H9 (cell line): ENCODE results near the gene TRAPPC4. TPM values are rescaled to one million over a fixed set of nuclear protein-coding genes. Genes with fewer than 3 reads are reported as not detected.

Experiments
- DNase-seq: peaks from one replicate; pipeline ENCODE4 v3.0.0-alpha.2; 2017
- H2AFZ ChIP-seq: one replicate; pipeline ENCODE4 v1.6.1; 2013; ENCODE audit warnings: mild to moderate bottlenecking, low read length, control low read depth, moderate library complexity
- H2AK5ac ChIP-seq: 2 replicates; pipeline ENCODE4 v1.6.1; 2013; ENCODE audit warnings: low read length, control low read depth, mixed read lengths; ENCODE audit not compliant: insufficient read length
- H2BK120ac ChIP-seq: one replicate; pipeline ENCODE4 v1.6.1; 2013; ENCODE audit warnings: low read depth, mild to moderate bottlenecking, low read length, control low read depth, inconsistent platforms; ENCODE audit not compliant: poor library complexity, severe bottlenecking
- H2BK12ac ChIP-seq: 2 replicates; pipeline ENCODE4 v1.6.1; 2013; ENCODE audit warnings: low read length, control low read depth, mixed read lengths, low read depth; ENCODE audit not compliant: insufficient read length
- H2BK15ac ChIP-seq: 2 replicates; pipeline ENCODE4 v1.6.1; 2013; ENCODE audit warnings: low read depth, low read length, control low read depth
- H2BK20ac ChIP-seq: one replicate; pipeline ENCODE4 v1.6.1; 2013; ENCODE audit warnings: low read depth, mild to moderate bottlenecking, low read length, control low read depth, inconsistent platforms; ENCODE audit not compliant: poor library complexity, severe bottlenecking
- H2BK5ac ChIP-seq: 2 replicates; pipeline ENCODE4 v1.6.1; 2013; ENCODE audit warnings: low read length, control low read depth, mixed read lengths; ENCODE audit not compliant: insufficient read length
- H3K14ac ChIP-seq: 2 replicates; pipeline ENCODE4 v1.6.1; 2013; ENCODE audit warnings: low read length, control low read depth; ENCODE audit not compliant: insufficient read depth
- H3K18ac ChIP-seq: 2 replicates; pipeline ENCODE4 v1.6.1; 2013; ENCODE audit warnings: low read depth, mild to moderate bottlenecking, mixed read lengths, low read length, control low read depth; ENCODE audit not compliant: insufficient read length
- H3K23ac ChIP-seq: 2 replicates; pipeline ENCODE4 v1.6.1; 2013; ENCODE audit warnings: low read length, control low read depth, mixed read lengths, low read depth; ENCODE audit not compliant: insufficient read length
- H3K23me2 ChIP-seq: 2 replicates; pipeline ENCODE4 v1.6.1; 2013; ENCODE audit warnings: low read depth, mild to moderate bottlenecking, mixed read lengths, low read length, control low read depth; ENCODE audit not compliant: insufficient read length, poor library complexity, severe bottlenecking
- H3K27ac ChIP-seq: 2 replicates; pipeline ENCODE4 v1.5.1; 2013; ENCODE audit warnings: low read length, control low read depth, mixed read lengths, low read depth; ENCODE audit not compliant: insufficient read length
- H3K27me3 ChIP-seq: 2 replicates; pipeline ENCODE4 v1.6.1; 2013; ENCODE audit warnings: low read length, control low read depth, inconsistent platforms; ENCODE audit not compliant: insufficient read depth
- H3K4ac ChIP-seq: 2 replicates; pipeline ENCODE4 v1.6.1; 2013; ENCODE audit warnings: low read depth, mild to moderate bottlenecking, control low read depth, inconsistent platforms, low read length, moderate library complexity
- H3K4me1 ChIP-seq: 2 replicates; pipeline ENCODE4 v1.6.1; 2013; ENCODE audit warnings: low read length, control low read depth, inconsistent platforms; ENCODE audit not compliant: insufficient read depth
- H3K4me2 ChIP-seq: 2 replicates; pipeline ENCODE4 v1.6.1; 2013; ENCODE audit warnings: low read length, control low read depth, mixed read lengths; ENCODE audit not compliant: insufficient read length, insufficient read depth
- H3K56ac ChIP-seq: 2 replicates; pipeline ENCODE4 v1.6.1; 2013; ENCODE audit warnings: low read depth, mild to moderate bottlenecking, mixed read lengths, low read length, control low read depth; ENCODE audit not compliant: insufficient read length
- H3K79me1 ChIP-seq: 2 replicates; pipeline ENCODE4 v1.6.1; 2013; ENCODE audit warnings: low read depth, mild to moderate bottlenecking, moderate library complexity, low read length, control low read depth, inconsistent platforms; ENCODE audit not compliant: insufficient read depth, poor library complexity, severe bottlenecking
- H3K79me2 ChIP-seq: 2 replicates; pipeline ENCODE4 v1.6.1; 2013; ENCODE audit warnings: low read length, control low read depth, inconsistent platforms; ENCODE audit not compliant: insufficient read depth
- H3K9ac ChIP-seq: 2 replicates; pipeline ENCODE4 v1.6.1; 2013; ENCODE audit warnings: low read length, control low read depth, mixed read lengths; ENCODE audit not compliant: insufficient read length; ENCODE audit errors: extremely low read depth
- H3K9me3 ChIP-seq: one replicate; pipeline ENCODE4 v1.6.1; 2013; ENCODE audit warnings: low read depth, low read length, inconsistent platforms; ENCODE audit not compliant: control insufficient read depth
- H3T11ph ChIP-seq: one replicate; pipeline ENCODE4 v1.6.1; 2013; ENCODE audit warnings: mild to moderate bottlenecking, low read length, control low read depth, inconsistent platforms
- H4K20me1 ChIP-seq: one replicate; pipeline ENCODE4 v1.6.1; 2013; ENCODE audit not compliant: control insufficient read depth, insufficient read length, insufficient read depth
- H4K5ac ChIP-seq: 2 replicates; pipeline ENCODE4 v1.6.1; 2013; ENCODE audit warnings: low read depth, mild to moderate bottlenecking, mixed read lengths, low read length, control low read depth; ENCODE audit not compliant: insufficient read length
- H4K8ac ChIP-seq: replicated peaks from 2 replicates; pipeline ENCODE4 v1.6.1; 2013; ENCODE audit warnings: low read length, control low read depth, mixed read lengths, low read depth; ENCODE audit not compliant: insufficient read length
- H4K91ac ChIP-seq: 2 replicates; pipeline ENCODE4 v1.6.1; 2013; ENCODE audit warnings: low read depth, mild to moderate bottlenecking, moderate library complexity, mixed read lengths, low read length, control low read depth; ENCODE audit not compliant: insufficient read length
- H3K27ac Mint-ChIP-seq, 3 experiments: 2 replicates in 2 of 3; 3 replicates in 1 of 3; pipeline ENCODE4 v1.8.0; 2020 to 2021; ENCODE audit warnings: mixed read lengths in 3 of 3, mild to moderate bottlenecking in 1 of 3, moderate library complexity in 1 of 3
- H3K27me3 Mint-ChIP-seq: 2 replicates; pipeline ENCODE4 v1.8.0; 2021; ENCODE audit warnings: low read depth, mild to moderate bottlenecking, moderate library complexity, mixed read lengths
- H3K36me3 Mint-ChIP-seq, 3 experiments: 2 replicates in 2 of 3; 3 replicates in 1 of 3; pipeline ENCODE4 v1.8.0; 2020 to 2021; ENCODE audit warnings: low read depth in 3 of 3, mixed read lengths in 3 of 3; ENCODE audit not compliant: insufficient read depth in 1 of 3
- H3K4me1 Mint-ChIP-seq, 2 experiments: 2 replicates each; pipeline ENCODE4 v1.8.0; 2020; ENCODE audit warnings: mixed read lengths in 2 of 2
- H3K4me3 Mint-ChIP-seq, 2 experiments: 2 replicates in 1 of 2; 3 replicates in 1 of 2; pipeline ENCODE4 v1.8.0; 2020 to 2021; ENCODE audit warnings: mild to moderate bottlenecking in 2 of 2, mixed read lengths in 2 of 2, moderate library complexity in 1 of 2
- H3K9me3 Mint-ChIP-seq, 2 experiments: 2 replicates in 1 of 2; 3 replicates in 1 of 2; pipeline ENCODE4 v1.8.0; 2020; ENCODE audit warnings: mild to moderate bottlenecking in 2 of 2, mixed read lengths in 2 of 2, moderate library complexity in 1 of 2
- CTCF ChIP-seq: fragments of 200-600 bp; sonication (generic); conservative IDR thresholded peaks from 3 replicates; pipeline ENCODE4 v1.8.0; 2021; ENCODE audit warnings: antibody characterized with exemption, mild to moderate bottlenecking
- WGBS: extraction: QIAGEN DNeasy Blood & Tissue Kit; methylation state at CpG from one replicate; pipeline ENCODE4 v1.1.7; 2013; ENCODE audit warnings: missing lambda C conversion rate, low lambda C conversion rate, mixed read lengths; ENCODE audit not compliant: insufficient read length; ENCODE audit errors: extremely low coverage; 5-methylcytosine and 5-hydroxymethylcytosine counted together
- total RNA-seq: library from RNA; stranded (reverse); gene quantifications from 2 replicates; pipeline ENCODE4 v1.2.1, GENCODE V29; 2021

The TRAPPC4 gene
- total RNA-seq, 1 experiment from 2014 or later, result 82.8 TPM

GRCh38 chr11:119055901-119056300 lies 37.3 kb downstream of the TRAPPC4 start:
- H4K8ac ChIP-seq, result no peak overlapping the region
- H4K20me1 ChIP-seq, result no peaks in the 10 kb centered on the region
- no peak overlapping the region for H2BK120ac ChIP-seq
- no peak overlapping the region for H2AK5ac ChIP-seq
- H3K27me3 ChIP-seq, result 0 out of 2 replicates have a peak, but pooled peaks cover 3% of the 10 kb centered on the region
- no peak overlapping the region for H2AFZ ChIP-seq
- WGBS, result no CpG with 5 or more reads among the region's 6 CpGs
- no peak overlapping the region for H4K5ac ChIP-seq
- Mint-ChIP-seq H3K36me3 (peaks cover 55 to 57% (median 56%) of the 10 kb centered on the region in 3 experiments), H3K9me3 (peaks cover 0 to 2% of the 10 kb centered on the region in 2 experiments; a peak in 3 of 5 replicates), H3K27me3 (no peaks in the 10 kb centered on the region), H3K4me3 (peak overlapping the region; percentile 95 to 99), H3K4me1 (peaks cover 13 to 22% of the 10 kb centered on the region in 2 experiments), H3K27ac (peak overlapping the region; percentile 54 to 93 (median 82); a peak in 6 of 7 replicates)
- no peak overlapping the region for H3K18ac ChIP-seq
- no peak overlapping the region for H4K91ac ChIP-seq
- peak overlapping the region; percentile 74 for H3K4me2 ChIP-seq
- no peaks in the 10 kb centered on the region for H3K9me3 ChIP-seq
- no peak overlapping the region for H2BK12ac ChIP-seq
- no peak overlapping the region for H2BK5ac ChIP-seq
- no peak overlapping the region for H3K27ac ChIP-seq
- peaks cover 6% of the 10 kb centered on the region for H3K23me2 ChIP-seq
- no peak overlapping the region for H3K23ac ChIP-seq
- peak overlapping the region; percentile 86 for H3K9ac ChIP-seq
- no peaks in the 10 kb centered on the region; the same call in 1 of the 2 replicates for H3K4me1 ChIP-seq
- H3K56ac ChIP-seq, result no peak overlapping the region
- H2BK20ac ChIP-seq, result no peak overlapping the region
- DNase-seq, result no peak
- no peak overlapping the region for H2BK15ac ChIP-seq
- TF ChIP-seq CTCF, result no peak
- no peak overlapping the region for H3K14ac ChIP-seq
- H3K79me2 ChIP-seq, result peaks cover 10% of the 10 kb centered on the region
- no peak overlapping the region for H3T11ph ChIP-seq
- H3K79me1 ChIP-seq, result peaks cover 13% of the 10 kb centered on the region
- no peak overlapping the region for H3K4ac ChIP-seq
